ENCODE measurements around the gene PRPSAP1.

- peak; percentile 100 for TF ChIP-seq YY1 (IDR thresholded peaks at IDR 0.05; ENCODE audit: low read depth)
- peak; percentile 95 for TF ChIP-seq EGR1 (IDR thresholded peaks at IDR 0.05)
- TF ChIP-seq CEBPB (IDR thresholded peaks at IDR 0.05) = no peak
- TF ChIP-seq CREB1 (IDR thresholded peaks at IDR 0.05; ENCODE audit: low read depth) = no peak
- no peak; the same call in 1 of the 2 replicates for TF ChIP-seq FOXM1 (IDR thresholded peaks at IDR 0.05; ENCODE audit: borderline replicate concordance, low read depth)
- TF ChIP-seq TAF1 (IDR thresholded peaks at IDR 0.05; ENCODE audit: low read depth) = peak; percentile 96
- peak; percentile 48 for TF ChIP-seq NFIC (IDR thresholded peaks at IDR 0.05)
- peak; percentile 60; the same call in 1 of the 2 replicates for TF ChIP-seq MAX (IDR thresholded peaks at IDR 0.05)
Observed at GRCh38 chr17:76353599-76354316, at the start of gene PRPSAP1.
